A673 (cell line): ENCODE data around the gene TMEM54. TPM values are rescaled to one million over a fixed set of nuclear protein-coding genes. Genes with fewer than 3 reads are reported as not detected.

ENCODE experiments used
- BruUV-seq: library from RNA; stranded (reverse); fragments of 400-500 nt; replicated peaks from 2 replicates; lab custom pipeline; 2021; lab: Mats Ljungman, UMichigan
- CTCF ChIA-PET: fragments of 300-600 bp; sonication (Branson Sonifier 250); formaldehyde crosslinking; loops from one replicate; lab custom pipeline; 2022; ENCODE audit warnings: antibody characterized with exemption; lab: Charles Lee
- POLR2A ChIA-PET: fragments of 300-600 bp; sonication (Branson Sonifier 250); formaldehyde crosslinking; loops from one replicate; lab custom pipeline; 2022; ENCODE audit warnings: antibody characterized with exemption; ENCODE audit not compliant: low non-redundant PET; lab: Charles Lee
- DNase-seq: peaks from one replicate; pipeline ENCODE4 v3.0.0-alpha.2; 2015; ENCODE audit warnings: low spot score
- H3K27ac ChIP-seq: fragments of 200-600 bp; sonication (generic); 2 replicates; pipeline ENCODE4 v1.5.1; 2016; ENCODE audit warnings: mixed run types, low read depth, mild to moderate bottlenecking, mixed read lengths, antibody characterized with exemption, low read length; ENCODE audit not compliant: poor library complexity, severe bottlenecking
- H3K27me3 ChIP-seq: fragments of 200-600 bp; sonication (generic); replicated peaks from 2 replicates; pipeline ENCODE4 v1.6.1; 2017; ENCODE audit warnings: mixed run types, low read depth, mild to moderate bottlenecking, mixed read lengths, antibody characterized with exemption, low read length; ENCODE audit not compliant: insufficient read depth, poor library complexity
- H3K36me3 ChIP-seq: fragments of 200-600 bp; sonication (generic); 2 replicates; pipeline ENCODE4 v1.6.1; 2016; ENCODE audit warnings: mixed run types, mild to moderate bottlenecking, mixed read lengths, antibody characterized with exemption, low read length; ENCODE audit not compliant: insufficient read depth, poor library complexity, severe bottlenecking
- H3K4me1 ChIP-seq: fragments of 200-600 bp; sonication (generic); 2 replicates; pipeline ENCODE4 v1.6.1; 2017; ENCODE audit warnings: mixed run types, mild to moderate bottlenecking, mixed read lengths, antibody characterized with exemption, low read length; ENCODE audit not compliant: insufficient read depth, poor library complexity, severe bottlenecking
- H3K4me3 ChIP-seq: fragments of 200-600 bp; sonication (generic); 2 replicates; pipeline ENCODE4 v1.5.1; 2016; ENCODE audit warnings: low read depth, mixed run types, mild to moderate bottlenecking, mixed read lengths, low read length; ENCODE audit not compliant: poor library complexity, severe bottlenecking
- H3K9me3 ChIP-seq: fragments of 200-600 bp; sonication (generic); 2 replicates; pipeline ENCODE4 v1.6.1; 2016; ENCODE audit warnings: mixed run types, low read depth, mild to moderate bottlenecking, mixed read lengths, antibody characterized with exemption, low read length; ENCODE audit not compliant: poor library complexity, severe bottlenecking
- EZH2 ChIP-seq: fragments of 200-600 bp; sonication (generic); IDR thresholded peaks from 2 replicates; pipeline ENCODE4 v1.6.1; 2017; ENCODE audit warnings: borderline replicate concordance, low read depth, mild to moderate bottlenecking, mixed read lengths, antibody characterized with exemption, low read length; ENCODE audit not compliant: poor library complexity, severe bottlenecking
- intact Hi-C: fragments of 100-400 bp; cut with micrococcal nuclease; formaldehyde crosslinking; loops from one replicate; pipeline ENCODE4 v1.10.0; 2022; ENCODE audit not compliant: unreplicated experiment
- total RNA-seq: library from RNA; stranded (reverse); gene quantifications from 2 replicates; pipeline ENCODE4 v1.2.3, GENCODE V29; 2021
- TF ChIP-seq, protein P1 (sequence below): fragments of 300-800, 200-600 bp; sonication (generic); conservative IDR thresholded peaks from 2 replicates; pipeline ENCODE4 v1.5.1; 2017; ENCODE audit warnings: low read depth, mild to moderate bottlenecking, antibody characterized with exemption, low read length, moderate library complexity, mixed read lengths

The TMEM54 gene
- total RNA-seq, 1 experiment from 2014 or later, result 3.2 TPM

DNA sequence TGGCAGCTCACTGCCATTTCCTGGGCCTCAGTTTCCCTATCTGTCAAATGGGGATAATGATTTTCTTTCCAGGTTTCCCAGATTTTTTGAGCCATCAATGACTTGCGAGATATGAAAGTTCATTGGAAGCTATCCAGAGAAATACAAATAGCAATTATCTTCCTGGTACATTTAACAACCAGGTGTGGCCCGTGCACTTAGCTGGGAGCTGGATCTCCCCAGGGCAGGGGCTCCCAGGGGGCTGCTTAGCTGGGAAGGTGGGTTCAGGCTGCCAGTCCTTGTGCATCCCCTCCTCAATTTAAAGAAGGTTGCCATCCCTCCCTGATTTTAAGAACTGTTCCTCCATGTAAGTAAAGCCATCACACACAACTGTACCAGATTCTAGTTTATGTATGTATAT lies 3.6 kb upstream of the TMEM54 start:
- no TSS peak for BruUV-seq
- CTCF ChIA-PET, result interaction anchor here (1.3 kb wide), 1 partner anchor 12 kb away, joined by 4 read pairs; no protein-coding TSS in a partner anchor

GRCh38 chr1:32903991-32904785 lies 3.0 kb upstream of the TMEM54 start:
- Histone ChIP-seq H3K4me1 (peaks cover 7% of the 10 kb centered on the region), H3K36me3 (no peaks in the 10 kb centered on the region), H3K4me3 (no peak overlapping the region), H3K9me3 (no peaks in the 10 kb centered on the region), H3K27ac (no peak overlapping the region), H3K27me3 (peaks cover 5% of the 10 kb centered on the region)
- DNase-seq, result no peak
- intact Hi-C loops, result no loop called here
- TF ChIP-seq, protein P1, sequence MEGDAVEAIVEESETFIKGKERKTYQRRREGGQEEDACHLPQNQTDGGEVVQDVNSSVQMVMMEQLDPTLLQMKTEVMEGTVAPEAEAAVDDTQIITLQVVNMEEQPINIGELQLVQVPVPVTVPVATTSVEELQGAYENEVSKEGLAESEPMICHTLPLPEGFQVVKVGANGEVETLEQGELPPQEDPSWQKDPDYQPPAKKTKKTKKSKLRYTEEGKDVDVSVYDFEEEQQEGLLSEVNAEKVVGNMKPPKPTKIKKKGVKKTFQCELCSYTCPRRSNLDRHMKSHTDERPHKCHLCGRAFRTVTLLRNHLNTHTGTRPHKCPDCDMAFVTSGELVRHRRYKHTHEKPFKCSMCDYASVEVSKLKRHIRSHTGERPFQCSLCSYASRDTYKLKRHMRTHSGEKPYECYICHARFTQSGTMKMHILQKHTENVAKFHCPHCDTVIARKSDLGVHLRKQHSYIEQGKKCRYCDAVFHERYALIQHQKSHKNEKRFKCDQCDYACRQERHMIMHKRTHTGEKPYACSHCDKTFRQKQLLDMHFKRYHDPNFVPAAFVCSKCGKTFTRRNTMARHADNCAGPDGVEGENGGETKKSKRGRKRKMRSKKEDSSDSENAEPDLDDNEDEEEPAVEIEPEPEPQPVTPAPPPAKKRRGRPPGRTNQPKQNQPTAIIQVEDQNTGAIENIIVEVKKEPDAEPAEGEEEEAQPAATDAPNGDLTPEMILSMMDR, result no peak
- no peak for TF ChIP-seq EZH2
- POLR2A ChIA-PET, result no interaction called here
- CTCF ChIA-PET, result interaction anchor here (1.3 kb wide), 1 partner anchor 12 kb away, joined by 4 read pairs; no protein-coding TSS in a partner anchor
- no TSS peak for BruUV-seq

More for the DNA sequence above, 3.6 kb upstream of the TMEM54 start:
- Histone ChIP-seq H3K4me3 (no peak overlapping the region), H3K9me3 (no peaks in the 10 kb centered on the region), H3K36me3 (no peaks in the 10 kb centered on the region), H3K27me3 (peaks cover 5% of the 10 kb centered on the region), H3K4me1 (peaks cover 7% of the 10 kb centered on the region), H3K27ac (no peak overlapping the region)
- TF ChIP-seq, protein P1, result no peak
- TF ChIP-seq EZH2, result no peak
- DNase-seq, result no peak
- intact Hi-C loops, result no loop called here
- POLR2A ChIA-PET, result no interaction called here

- no TSS peak for BruUV-seq
- H3K4me1 ChIP-seq, result peaks cover 7% of the 10 kb centered on the region
- TF ChIP-seq EZH2, result no peak
- TF ChIP-seq, protein P1, result no peak
- peaks cover 5% of the 10 kb centered on the region for H3K27me3 ChIP-seq
- H3K36me3 ChIP-seq, result no peaks in the 10 kb centered on the region
- no peak overlapping the region for H3K27ac ChIP-seq
- no peak for DNase-seq
- H3K4me3 ChIP-seq, result no peak overlapping the region
- ChIA-PET CTCF (no interaction called here), POLR2A (no interaction called here)
- H3K9me3 ChIP-seq, result no peaks in the 10 kb centered on the region
- intact Hi-C loops, result no loop called here
Observed at GRCh38 chr1:32902535-32902920, 1.3 kb upstream of the TMEM54 start.
